ENCODE measurements around the gene ATAD3C.
A peak's percentile ranks its signal among the peaks of the same experiment; 100 is the strongest.
"Not testable (repeated sequence)": the region's sequence is repeated elsewhere in the genome, so short reads cannot be mapped to it uniquely, and the experiment has no call there.

Gene ATAD3C

DNA sequence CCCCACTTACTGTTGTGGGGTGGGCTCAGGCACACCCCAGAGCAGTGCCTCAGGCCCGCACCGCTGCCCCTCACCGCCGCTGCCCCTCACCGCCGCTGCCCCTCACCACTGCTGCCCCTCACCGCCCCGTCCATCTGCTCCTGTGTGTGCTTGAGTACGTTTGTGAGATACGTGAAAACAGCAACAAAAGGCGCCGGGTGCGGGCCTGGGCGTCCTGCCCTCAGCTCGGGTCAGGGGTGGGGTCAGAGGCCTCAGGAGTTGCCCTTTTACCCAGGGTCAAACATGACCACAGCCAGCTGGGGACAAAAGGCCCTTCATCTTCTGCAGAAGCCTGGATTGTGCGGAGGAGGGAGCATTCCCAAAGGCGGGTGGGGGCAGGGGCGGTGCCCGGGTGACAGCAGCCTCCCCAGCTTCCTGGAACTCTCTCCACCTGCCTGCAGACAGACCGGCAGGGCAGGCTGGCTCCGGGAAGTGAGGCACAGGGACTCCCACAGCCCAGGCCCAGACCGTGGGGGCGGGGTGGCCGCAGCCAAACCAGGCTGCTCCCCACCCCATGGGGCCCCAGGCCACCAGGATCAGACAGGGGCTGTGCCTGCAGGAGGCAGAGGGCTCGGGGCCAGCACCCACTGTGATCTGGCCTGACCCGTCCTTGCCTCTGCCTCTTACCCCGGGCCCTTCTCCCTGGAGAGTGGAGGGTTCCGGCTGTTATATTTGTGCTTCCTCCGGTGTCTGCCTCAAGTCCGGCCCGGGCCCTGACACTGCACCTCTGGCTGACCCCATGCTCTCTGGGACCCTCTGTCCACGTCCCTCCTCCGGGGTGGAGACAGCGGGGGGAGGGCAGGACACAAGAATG lies 16.3 kb upstream of the ATAD3C start:
- no peak for DNase-seq

DNA sequence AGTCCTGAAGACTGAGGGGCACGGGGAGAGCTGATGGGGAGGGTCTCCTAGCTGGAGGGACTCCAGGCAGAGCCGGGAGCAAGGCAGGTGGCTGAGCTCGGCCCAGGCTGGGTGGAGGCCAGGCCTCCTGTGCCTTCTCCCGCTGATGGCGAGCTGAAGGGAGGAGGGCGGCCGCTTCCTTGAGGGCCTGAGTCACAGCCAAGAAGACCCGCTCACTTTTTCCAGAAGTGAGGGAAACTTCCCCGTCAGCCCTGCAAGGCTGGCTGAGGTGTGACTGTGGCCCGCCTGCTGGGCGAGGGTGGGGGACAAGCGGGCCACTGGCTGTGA lies 15.7 kb upstream of the ATAD3C start:
- peak; percentile 43 to 57 for DNase-seq

DNA sequence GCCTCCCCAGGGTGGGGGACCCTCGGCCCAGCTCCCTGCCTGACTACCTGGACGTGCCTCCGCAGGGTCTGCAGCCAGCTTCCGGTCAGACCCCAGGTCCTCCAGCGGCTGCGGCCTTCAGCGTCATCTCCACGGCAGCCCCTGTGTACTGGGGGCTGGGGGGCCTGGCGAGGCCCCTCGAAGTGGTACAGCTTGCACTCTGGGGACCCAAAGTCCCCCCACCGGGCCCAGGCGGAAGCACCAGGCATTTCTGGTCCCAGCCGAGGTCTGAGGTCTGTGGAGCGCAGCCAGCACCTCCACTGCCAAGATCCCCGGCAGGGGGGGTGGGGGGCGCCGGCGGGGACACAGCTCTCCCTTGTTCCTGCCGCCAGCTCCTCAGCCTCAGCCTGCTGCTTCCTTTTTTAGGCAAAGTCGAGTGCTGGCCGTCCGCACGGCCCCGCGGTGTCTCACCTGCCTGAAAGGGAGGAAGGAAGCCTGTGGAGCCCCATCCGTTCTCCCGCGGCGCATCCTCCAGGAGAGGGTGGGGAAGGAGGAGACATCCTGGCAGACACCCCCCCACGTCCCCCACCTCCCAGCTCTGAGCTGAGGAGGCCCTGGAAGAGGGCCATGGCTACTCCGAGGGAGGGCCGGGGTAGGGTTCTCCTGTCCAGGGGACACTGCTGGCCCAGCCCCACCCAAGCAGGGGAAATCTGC lies 15.2 kb upstream of the ATAD3C start:
- DNase-seq, result no peak

DNA sequence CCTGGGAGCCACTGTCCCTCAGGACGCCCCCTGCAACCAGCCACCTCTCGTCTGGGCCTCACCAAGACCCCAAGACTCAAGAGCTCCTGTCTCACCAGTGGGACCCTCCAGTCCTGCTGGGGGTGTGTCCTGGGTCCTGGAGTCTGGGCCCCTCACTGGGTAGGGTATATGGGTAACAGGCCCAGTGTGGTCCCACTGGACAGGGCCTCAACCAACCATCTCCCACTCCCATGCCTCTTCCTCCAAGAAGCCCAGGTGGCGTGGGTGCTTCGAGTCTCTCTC lies 14.7 kb upstream of the ATAD3C start:
- DNase-seq, result no peak

DNA sequence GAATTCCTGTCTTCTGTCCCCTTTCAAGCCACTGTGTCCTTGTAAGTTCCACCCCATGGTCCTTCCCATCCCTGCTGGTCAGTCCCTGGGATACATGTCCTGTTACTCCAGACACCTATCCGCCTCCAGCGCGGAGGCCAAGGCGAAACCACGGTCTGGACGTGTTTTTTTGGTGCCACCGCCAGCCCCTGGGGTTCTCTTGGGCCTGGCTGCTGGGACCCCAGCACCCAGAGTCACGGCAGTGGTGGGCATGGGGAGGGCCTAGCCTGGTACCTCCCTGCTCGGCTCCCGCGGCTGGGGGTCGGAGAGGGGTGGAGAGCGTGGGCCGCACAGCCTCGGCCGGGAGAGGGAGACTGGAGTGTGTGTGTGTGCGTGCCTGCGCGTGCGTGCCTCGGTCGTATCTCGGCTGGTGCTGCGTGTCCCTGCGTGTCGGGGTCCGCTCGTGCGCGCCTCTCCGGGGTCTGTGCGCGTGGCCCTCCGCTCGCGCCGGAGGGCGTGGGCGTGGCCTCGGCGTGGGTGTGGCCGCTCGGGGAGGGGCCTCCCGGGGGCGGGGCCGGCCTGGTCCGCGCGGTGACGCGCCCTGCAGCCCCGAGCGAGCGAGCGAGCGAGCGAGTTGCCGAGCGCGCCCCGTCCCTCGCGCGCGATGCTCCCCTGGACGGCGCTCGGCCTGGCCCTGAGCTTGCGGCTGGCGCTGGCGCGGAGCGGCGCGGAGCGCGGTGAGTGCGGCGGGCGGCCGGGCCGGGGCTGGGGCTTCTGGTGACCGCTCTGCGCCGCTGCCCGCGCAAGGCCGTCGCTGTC lies 14.2 kb upstream of the ATAD3C start, which contains the start of gene VWA1:
Gene VWA1, plus strand, starts transcription at position 585 of the 798 bp plus-strand sequence. Its CDS starts 59 bp downstream, at position 644.
- peak; percentile 68 to 77 for DNase-seq

DNA sequence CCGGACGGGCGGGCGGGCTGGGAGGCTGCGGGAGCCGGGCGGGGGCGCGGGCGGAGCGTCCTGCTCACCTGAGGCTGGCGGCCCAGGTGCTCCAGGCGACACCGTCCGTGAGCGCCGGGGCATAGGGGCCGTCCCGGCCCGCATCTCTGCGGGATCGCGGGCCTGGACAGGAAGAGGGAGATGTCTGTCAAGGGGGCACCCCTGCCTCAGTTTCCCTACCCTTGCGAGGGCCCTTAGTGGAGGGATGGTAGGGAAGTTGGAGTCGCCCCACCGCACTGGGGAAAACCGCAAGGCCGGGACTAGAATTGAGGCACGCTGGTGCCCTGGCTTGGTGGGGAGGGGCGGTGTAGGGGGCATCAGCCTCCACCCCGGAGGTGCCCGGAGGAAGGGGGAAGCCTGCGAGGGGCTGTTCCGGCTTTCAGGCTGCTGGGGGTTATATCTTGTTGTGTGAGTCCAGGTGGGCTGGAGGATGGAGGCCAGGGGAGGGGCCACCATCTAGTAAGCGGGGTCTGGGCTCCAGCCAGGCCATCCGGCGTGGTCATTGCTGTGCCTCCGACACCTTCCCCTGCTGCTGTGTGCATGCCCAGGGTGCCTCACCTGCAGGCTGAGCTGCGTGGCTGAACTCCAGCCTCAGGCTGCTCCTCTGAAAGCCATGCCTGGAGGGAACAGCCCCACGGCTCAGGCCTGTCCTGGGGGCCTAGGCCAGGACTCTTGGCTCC lies 13.4 kb upstream of the ATAD3C start:
- no peak for DNase-seq

DNA sequence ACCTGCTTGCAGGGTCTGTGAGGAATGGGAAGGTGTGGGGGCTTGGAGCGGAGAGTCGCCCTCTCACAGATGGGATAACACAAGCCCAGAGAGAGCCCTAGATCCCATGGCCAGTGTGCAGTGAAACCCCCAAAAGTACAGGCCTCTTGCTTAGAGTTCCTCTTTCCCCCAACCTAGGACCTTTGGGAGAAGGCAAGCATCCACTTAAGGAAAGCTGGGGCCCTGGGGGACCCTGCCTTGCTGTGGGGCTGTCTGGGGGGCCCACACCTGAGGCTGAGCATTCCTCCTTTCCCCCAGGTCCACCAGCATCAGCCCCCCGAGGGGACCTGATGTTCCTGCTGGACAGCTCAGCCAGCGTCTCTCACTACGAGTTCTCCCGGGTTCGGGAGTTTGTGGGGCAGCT lies 12.9 kb upstream of the ATAD3C start:
- DNase-seq, result no peak

DNA sequence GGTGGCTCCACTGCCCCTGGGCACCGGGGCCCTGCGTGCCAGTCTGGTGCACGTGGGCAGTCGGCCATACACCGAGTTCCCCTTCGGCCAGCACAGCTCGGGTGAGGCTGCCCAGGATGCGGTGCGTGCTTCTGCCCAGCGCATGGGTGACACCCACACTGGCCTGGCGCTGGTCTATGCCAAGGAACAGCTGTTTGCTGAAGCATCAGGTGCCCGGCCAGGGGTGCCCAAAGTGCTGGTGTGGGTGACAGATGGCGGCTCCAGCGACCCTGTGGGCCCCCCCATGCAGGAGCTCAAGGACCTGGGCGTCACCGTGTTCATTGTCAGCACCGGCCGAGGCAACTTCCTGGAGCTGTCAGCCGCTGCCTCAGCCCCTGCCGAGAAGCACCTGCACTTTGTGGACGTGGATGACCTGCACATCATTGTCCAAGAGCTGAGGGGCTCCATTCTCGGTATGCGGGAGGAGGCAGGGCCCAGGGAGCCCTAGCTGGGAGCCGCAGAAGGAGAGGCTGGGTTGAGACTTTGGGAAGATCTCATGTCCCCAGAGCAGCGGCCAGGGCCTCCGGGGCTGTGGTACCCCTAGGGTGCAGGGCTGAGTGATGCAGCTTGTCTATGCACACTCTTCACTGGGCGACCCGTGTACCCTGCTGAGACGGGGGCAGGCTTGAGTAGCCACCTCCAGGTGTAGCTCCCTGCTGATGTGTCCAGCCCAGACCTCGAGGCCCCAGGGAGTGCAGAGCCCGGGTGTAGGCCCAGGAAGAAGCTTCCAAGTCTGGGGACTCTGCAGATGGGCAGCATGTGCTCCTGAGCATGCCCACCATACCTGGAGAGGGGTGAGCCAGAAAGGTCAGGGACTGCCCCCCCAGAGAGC lies 12.2 kb upstream of the ATAD3C start:
- no peak for DNase-seq

DNA sequence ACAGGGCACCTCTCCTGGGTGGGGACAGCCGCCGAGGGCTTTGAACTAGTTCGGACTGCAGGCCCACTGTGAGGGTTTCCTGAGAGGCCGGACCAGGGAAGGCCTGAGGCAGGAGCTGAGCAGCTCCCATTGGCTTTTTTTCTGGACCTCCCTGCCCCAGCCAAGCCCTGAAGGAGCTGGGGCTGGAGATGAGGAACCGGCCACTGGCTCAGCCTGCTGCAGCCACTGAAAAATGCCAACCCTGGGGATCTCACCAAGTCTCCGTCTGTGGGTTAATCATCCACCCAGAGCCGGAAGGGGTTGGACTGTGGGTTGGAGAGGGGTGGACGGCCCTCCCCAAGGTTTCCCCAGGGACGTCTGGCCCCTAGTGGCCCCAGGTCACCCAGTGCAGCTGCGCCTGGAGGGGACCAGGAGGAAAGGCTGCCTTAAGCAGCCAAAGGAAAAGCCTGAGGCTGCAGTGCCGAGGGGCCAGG lies 11.5 kb upstream of the ATAD3C start:
- DNase-seq, result no peak

DNA sequence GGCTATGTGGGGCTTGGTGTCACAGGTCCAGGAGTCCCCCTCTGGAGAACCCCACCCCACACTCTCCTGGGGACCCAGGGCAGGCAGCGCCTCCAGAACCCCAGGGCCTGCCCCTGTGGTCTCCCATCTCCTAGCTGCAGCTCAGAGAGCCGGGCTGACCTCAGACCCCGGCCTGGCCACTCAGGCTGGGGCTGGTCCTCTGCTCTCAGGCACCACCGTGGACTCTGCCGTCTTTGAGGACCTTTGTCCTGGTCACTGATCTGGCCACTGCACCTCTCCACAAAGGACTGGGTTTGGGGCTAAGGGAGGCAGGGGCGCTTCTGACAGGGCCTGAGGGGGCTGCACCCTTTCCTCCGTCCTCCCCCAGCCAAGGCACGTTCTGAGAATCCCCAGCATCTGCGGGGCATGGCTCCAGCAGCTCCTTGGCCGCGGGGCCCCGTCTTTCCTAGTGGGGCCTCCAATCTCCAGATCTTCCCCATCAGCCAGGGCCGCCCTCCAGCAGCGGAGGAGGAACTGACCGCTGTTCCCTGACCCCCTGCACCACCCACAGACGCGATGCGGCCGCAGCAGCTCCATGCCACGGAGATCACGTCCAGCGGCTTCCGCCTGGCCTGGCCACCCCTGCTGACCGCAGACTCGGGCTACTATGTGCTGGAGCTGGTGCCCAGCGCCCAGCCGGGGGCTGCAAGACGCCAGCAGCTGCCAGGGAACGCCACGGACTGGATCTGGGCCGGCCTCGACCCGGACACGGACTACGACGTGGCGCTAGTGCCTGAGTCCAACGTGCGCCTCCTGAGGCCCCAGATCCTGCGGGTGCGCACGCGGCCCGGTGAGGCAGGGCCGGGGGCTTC lies 10.7 kb upstream of the ATAD3C start:
- DNase-seq, result no peak

DNA sequence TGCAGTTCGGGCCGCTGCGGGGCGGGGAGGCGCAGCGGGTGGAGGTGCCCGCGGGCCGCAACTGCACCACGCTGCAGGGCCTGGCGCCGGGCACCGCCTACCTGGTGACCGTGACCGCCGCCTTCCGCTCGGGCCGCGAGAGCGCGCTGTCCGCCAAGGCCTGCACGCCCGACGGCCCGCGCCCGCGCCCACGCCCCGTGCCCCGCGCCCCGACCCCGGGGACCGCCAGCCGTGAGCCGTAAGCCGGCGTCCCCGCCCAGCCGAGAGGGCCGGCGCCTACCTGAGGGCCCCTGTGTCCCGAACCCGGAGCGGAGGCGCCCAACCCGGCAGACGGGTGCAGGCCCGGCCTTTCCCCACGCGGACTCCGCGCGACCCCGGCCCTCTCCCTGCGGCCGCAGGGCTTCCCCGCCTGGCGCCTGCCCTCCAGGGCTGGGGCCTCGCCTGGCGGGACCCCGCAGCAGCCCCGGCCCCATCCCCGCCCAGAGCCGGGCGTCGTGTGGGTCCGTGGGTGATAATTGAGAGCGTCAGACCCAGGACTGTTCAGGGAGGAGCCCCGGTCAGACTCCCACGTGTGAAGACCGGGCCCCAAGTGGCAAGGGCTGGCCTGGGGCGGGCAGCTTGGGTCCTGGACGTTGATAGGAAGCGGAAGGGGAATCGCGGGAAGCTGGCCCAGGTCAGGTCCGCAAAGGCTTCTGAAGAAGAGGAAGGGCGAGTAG lies 9.8 kb upstream of the ATAD3C start:
- no peak for DNase-seq

DNA sequence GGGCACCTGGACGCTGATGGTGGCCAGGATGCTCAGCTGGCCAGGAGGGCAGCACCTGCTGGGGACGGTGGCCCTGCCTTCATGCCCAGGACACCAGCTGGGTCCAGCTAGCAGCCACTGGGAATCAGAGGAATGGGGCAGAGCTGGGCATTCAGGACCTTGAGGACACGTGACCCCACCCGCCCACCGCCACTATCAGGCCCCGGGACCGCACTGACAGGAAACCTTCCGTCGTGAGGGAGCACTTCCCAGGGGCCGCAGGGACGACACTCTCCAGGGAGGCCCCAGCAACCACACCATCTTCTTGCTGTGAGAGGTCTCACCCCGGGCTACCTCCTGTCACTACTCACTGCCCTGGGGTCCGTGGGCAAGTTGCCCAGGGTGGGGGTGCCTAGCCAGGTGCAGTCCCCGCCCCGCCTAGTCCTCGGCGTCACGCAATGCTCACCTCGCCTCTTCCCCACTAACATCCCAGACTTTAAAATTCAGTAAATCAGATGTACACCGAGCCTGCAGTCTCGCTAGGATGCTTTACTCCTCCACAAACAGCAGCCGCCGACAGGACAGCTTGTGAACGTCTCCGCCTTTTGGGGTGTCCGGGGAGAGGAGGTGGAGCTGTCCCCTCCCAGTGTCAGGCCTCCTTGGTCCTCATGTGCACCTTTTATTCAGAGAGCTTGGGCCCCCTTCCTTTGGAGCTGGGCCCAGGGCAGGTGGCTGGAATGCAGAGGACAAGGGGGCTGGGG lies 9.1 kb upstream of the ATAD3C start:
- no peak for DNase-seq

DNA sequence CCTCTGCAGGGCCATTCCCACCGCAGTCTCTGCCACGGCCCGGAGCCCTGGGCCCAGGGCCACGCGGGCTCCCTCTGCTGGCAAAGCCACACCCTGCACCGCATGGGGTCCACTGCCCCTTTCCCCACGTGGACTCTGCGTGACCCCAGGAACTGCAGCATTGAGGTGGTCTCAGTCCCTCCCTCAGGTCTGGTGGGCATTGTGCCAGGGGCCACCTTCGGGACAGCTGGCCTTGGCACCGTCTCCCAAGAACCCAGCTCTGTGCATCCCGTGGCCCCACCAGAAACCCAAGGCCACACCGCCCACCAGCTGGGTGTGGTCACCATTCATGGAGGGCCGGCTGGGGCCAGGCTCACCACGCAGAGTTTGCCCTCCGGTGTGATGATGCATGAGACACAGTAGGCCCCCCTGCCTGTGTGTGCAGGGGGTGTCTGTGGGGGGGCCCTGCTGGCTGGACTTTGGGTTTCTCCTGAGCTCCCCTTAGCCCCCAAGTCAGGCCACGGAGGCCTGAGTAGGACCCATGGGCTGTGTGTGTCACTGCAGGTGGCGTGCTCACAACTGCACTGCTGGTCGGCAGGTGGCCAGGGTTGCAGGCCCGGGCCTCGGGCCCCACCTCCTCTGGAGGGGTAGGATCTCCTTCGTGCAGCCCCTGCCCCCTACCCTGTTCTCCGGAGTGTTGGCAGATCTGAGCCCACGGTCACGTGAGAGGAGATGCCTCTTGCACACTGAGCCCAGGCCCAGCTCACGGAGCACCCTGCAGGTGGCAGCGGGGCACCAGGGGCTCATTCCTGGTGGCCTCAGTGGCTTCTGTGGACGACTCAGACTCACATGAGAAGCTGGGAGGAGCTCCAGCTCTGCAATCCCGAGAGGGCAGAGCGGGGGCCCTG lies 8.2 kb upstream of the ATAD3C start:
- peak; percentile 63 to 68 for DNase-seq

DNA sequence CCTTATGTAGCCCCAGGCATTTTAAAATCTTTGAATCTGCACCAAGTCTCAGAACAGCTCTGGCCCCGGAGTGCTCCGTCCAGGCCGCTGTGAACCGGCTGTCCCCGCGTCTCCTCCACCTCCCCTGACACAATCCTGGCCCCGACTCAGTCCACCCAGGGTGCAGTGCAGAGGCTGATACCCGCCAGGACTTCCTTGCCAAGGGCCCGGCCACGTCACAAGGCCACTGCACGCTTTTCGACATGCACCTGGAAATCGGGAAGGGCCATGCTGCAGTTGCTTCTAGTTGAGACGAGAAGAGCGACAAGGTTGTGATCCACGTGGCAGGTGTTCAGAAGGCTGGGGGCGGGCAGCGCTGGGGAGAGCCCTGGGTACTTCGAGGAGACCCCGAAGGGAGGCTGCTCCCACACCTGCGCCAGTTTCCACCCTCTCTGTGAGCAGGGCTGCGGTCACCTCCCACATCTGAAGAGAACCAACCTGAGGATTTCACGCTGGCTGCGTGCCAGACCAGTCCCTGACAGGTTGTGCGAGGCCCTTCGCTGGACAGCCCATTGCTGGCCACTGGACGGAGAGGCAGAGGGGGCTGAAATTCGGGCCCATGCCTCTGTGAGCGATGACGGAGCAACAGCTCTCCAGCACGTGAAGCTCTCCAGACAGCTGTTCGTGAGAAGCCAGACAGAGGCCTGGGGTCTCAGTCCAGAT lies 7.3 kb upstream of the ATAD3C start:
- DNase-seq, result no peak

DNA sequence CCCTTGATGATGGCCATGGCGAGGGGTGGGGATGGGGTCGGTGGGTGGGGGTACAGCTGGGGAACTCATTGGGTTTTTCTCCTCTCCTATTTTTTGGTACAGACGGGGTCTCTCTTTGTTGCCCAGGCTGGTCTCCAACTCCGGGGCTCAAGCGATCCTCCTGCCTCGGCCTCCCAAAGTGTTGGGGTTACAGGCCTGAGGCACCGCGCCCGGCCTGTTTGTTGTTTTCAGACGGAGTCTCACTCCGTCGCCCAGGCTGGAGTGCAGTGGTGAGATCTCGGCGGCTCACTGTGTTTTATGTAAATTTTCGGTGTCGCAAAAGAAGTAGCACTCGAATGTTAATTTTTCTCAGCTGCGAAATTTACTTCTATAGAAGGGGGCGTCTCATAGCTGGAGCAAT lies 2.9 kb upstream of the ATAD3C start:
- DNase-seq, result not testable (repeated sequence)

DNA sequence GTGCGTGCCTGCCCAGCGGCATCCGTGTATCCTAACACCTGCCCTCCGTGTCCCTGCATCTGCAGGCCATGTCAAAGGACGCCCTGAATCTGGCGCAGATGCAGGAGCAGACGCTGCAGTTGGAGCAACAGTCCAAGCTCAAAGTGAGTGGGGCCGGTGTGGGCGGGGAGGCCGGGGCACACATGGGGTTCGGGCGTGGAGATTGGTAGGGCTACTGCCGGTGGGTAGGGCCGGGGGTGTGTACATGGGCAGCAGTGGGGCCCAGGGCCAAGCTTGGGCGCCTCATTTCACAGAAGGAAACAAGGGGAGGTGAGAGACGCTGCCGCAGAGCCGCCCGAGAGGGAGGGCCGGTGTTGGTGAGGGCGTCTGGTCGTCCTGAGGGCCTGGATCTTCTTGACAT lies 1.1 kb downstream of the ATAD3C start:
- DNase-seq, result not testable (repeated sequence)

DNA sequence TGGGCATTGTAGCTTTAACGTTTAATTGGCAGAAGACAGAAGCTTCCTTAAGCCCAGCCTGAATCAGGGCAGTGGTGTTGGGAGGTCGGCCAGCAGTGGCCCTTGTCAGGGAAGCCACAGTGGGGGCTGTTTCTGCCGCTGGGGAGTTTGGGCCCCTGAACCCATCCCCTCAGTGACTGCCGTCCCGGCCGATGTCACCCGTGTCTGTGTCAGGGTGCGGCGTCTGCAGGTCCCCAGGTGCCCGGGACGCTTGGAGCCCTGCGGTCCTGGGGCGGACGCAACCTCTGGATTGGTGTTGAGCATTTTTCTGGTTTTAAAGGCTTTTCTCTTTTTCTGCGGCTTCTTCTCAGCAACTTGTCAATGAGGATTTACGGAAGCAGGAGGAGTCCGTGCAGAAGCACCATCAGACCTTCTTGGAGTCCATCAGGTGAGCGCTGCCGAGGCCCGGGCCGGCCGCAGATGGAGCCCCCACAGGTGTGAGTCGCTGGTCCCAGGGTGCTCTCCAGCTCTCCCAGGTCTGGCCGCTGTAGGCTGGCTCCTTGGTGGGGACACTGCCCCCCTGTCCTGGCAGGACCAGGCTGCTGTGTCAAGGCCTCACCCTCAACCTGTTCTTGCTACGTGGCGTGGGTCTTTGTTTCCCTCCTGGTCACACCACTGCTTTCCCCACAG lies 2.3 kb downstream of the ATAD3C start:
- DNase-seq, result no peak

Measured in stimulated activated CD4-positive, alpha-beta T cell treated with anti-CD3 and anti-CD28 coated beads, Interleukin-2, amount 100 ng/mL, for 48 hours (primary cell).